Measurements from ENCODE around the gene WDR20. TPM values are rescaled to one million over a fixed set of nuclear protein-coding genes. Genes with fewer than 3 reads are reported as not detected.

Gene WDR20
- total RNA-seq, 6 donors from 2014 or later: 16.3 to 28.8 (median 20.6) TPM

- TF ChIP-seq CTCF (IDR thresholded peaks at IDR 0.05) (no peak), EP300 (IDR thresholded peaks at IDR 0.05) (no peak), POLR2A (IDR thresholded peaks at IDR 0.05) (no peak), POLR2AphosphoS5 (IDR thresholded peaks at IDR 0.05) (no peak)
- DNase-seq (no peak), ATAC-seq (ENCODE audit: low FRiP score in 2 of 2) (no peak)
- H3K27me3 ChIP-seq: no peaks in the 10 kb centered on the region
- H3K4me1 ChIP-seq: peaks cover 0 to 10% (median 8%) of the 10 kb centered on the region in 4 donors
- H3K27ac ChIP-seq: no peak overlapping the region
- peaks cover 0 to 49% (median 8%) of the 10 kb centered on the region in 4 donors for H3K36me3 ChIP-seq
- H3K4me3 ChIP-seq: no peak overlapping the region
- H3K9me3 ChIP-seq: no peaks in the 10 kb centered on the region
- 82 to 87% methylated on average over 20 of the region's 20 CpGs for WGBS, 2 donors
Observed at GRCh38 chr14:102215576-102216250, 76.0 kb downstream of the WDR20 start.

GRCh38 chr14:102217399-102217798 lies 77.7 kb downstream of the WDR20 start:
- DNase-seq: no peak
- TF ChIP-seq POLR2A (IDR thresholded peaks at IDR 0.05): no peak
- no peak for TF ChIP-seq EP300 (IDR thresholded peaks at IDR 0.05)
- no peak for TF ChIP-seq POLR2AphosphoS5 (IDR thresholded peaks at IDR 0.05)
- no peak for TF ChIP-seq CTCF (IDR thresholded peaks at IDR 0.05)
- H3K36me3 ChIP-seq: peaks cover 0 to 34% (median 6%) of the 10 kb centered on the region in 4 donors
- no peak for ATAC-seq (ENCODE audit: low FRiP score in 2 of 2)
- 89 to 99% methylated on average over 1 to 10 of the region's 10 CpGs for WGBS, 2 donors
- H3K27me3 ChIP-seq: no peaks in the 10 kb centered on the region
- H3K9me3 ChIP-seq: no peaks in the 10 kb centered on the region
- H3K27ac ChIP-seq: no peak overlapping the region
- no peak overlapping the region for H3K4me3 ChIP-seq
- H3K4me1 ChIP-seq: peaks cover 4 to 17% (median 12%) of the 10 kb centered on the region in 4 donors

- H3K27ac ChIP-seq: no peak overlapping the region
- H3K27me3 ChIP-seq: no peaks in the 10 kb centered on the region
- 84 to 93% methylated on average over 8 to 12 of the region's 14 CpGs for WGBS, 2 donors
- H3K4me3 ChIP-seq: no peak overlapping the region
- ATAC-seq (ENCODE audit: low FRiP score in 2 of 2) (peak in 1 of 2 donors; percentile 5), DNase-seq (no peak)
- H3K4me1 ChIP-seq: peaks cover 4 to 17% (median 12%) of the 10 kb centered on the region in 4 donors
- no peak for TF ChIP-seq EP300 (IDR thresholded peaks at IDR 0.05)
- no peak for TF ChIP-seq POLR2AphosphoS5 (IDR thresholded peaks at IDR 0.05)
- no peak for TF ChIP-seq POLR2A (IDR thresholded peaks at IDR 0.05)
- TF ChIP-seq CTCF (IDR thresholded peaks at IDR 0.05): no peak
- no peaks in the 10 kb centered on the region for H3K9me3 ChIP-seq
- peaks cover 0 to 28% (median 6%) of the 10 kb centered on the region in 4 donors for H3K36me3 ChIP-seq
Observed at GRCh38 chr14:102217987-102218421, 78.3 kb downstream of the WDR20 start.

- no peak overlapping the region for H3K4me3 ChIP-seq
- H3K36me3 ChIP-seq: peaks cover 0 to 25% (median 6%) of the 10 kb centered on the region in 4 donors
- WGBS, 2 donors: 90 to 94% methylated on average over 7 to 16 of the region's 16 CpGs
- no peak for DNase-seq
- H3K4me1 ChIP-seq: peaks cover 4 to 17% (median 12%) of the 10 kb centered on the region in 4 donors
- H3K27ac ChIP-seq: no peak overlapping the region
- no peak for TF ChIP-seq POLR2AphosphoS5 (IDR thresholded peaks at IDR 0.05)
- TF ChIP-seq POLR2A (IDR thresholded peaks at IDR 0.05): no peak
- no peak for TF ChIP-seq CTCF (IDR thresholded peaks at IDR 0.05)
- TF ChIP-seq EP300 (IDR thresholded peaks at IDR 0.05): no peak
- no peaks in the 10 kb centered on the region for H3K9me3 ChIP-seq
- no peaks in the 10 kb centered on the region for H3K27me3 ChIP-seq
- ATAC-seq (ENCODE audit: low FRiP score in 2 of 2): no peak
Observed at GRCh38 chr14:102218688-102219087, 79.0 kb downstream of the WDR20 start.

- Histone ChIP-seq H3K27me3 (no peaks in the 10 kb centered on the region), H3K4me3 (no peak overlapping the region), H3K9me3 (no peaks in the 10 kb centered on the region), H3K4me1 (peaks cover 4 to 17% (median 12%) of the 10 kb centered on the region in 4 donors), H3K27ac (no peak overlapping the region), H3K36me3 (peaks cover 0 to 25% (median 6%) of the 10 kb centered on the region in 4 donors)
- 96 to 97% methylated on average over 9 to 12 of the region's 16 CpGs for WGBS, 2 donors
- TF ChIP-seq POLR2A (IDR thresholded peaks at IDR 0.05): no peak
- TF ChIP-seq EP300 (IDR thresholded peaks at IDR 0.05): no peak
- TF ChIP-seq CTCF (IDR thresholded peaks at IDR 0.05): no peak
- no peak for TF ChIP-seq POLR2AphosphoS5 (IDR thresholded peaks at IDR 0.05)
- ATAC-seq (ENCODE audit: low FRiP score in 2 of 2) (no peak), DNase-seq (no peak)
Observed at GRCh38 chr14:102219316-102219715, 79.6 kb downstream of the WDR20 start.
